ENCODE measurements around the gene RCAN3.

The RCAN3 gene

DNA sequence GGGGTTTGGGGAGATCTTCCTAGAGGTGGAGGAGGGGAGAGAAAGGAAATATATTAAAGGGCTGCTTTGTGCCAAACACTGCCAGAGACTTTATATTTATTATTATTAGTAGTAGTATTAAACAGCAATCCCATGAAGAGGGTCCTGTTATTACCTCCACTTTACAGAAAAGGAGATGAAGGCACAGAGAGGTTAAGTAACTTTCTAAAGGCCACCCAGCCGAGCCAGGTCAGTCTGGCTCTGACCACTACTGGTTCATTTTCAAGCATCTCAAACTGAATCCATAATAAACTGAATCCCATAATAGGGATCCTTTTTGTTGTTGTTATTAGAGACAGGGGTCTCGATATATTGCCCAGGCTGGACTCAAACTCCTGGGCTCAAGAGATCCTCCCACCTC is 65.8 kb downstream of the RCAN3 start:
- H3K9ac ChIP-seq (ENCODE audit: low read length) = no peak overlapping the region

DNA sequence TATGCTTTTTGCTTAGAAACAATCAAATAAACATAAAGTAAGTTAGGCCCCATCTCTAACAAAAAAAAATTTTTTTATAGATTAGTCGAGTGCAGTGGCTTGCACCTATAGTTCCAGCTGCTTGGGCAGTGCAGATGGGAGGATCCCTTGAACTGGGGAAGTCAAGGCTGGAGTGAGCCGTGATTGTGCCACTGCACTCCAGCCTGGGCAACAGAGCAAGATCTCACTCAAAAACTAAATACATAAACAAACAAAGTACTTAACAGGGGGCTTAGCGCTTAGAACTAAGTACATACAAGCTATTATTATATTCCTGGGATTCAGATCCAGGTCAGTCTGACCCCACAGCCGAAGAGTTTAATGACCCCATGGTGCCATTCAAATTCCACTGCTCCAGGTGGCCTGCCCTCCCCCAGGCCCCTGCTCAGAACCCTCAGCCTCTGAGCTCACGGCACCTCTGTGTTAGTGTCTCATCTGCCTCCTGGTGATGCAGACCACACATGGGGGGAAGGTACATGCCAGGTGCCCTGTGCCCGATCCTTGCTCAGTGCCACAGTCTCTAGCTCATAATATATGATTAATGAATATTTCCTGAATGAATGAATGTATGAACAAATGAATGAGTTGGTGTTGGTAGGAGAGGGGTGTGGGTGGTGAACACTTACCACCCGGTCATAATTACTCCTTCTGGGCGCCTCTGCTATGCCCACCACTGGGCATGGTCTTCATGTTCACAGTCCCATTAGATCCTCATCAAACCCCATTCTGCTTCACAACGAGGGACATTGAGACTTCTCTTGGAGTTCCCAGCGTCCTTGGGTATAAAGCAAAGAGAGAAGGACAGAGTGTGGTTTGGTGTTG is 67.9 kb downstream of the RCAN3 start:
- Histone ChIP-seq H3K36me3 (ENCODE audit: insufficient read depth, low read length) (no peaks in the 10 kb centered on the region), H3K4me3 (ENCODE audit: low read depth in 1 of 2, low read length in 2 of 2) (no peak overlapping the region), H3K9me3 (ENCODE audit: low read length) (no peaks in the 10 kb centered on the region), H3K4me1 (ENCODE audit: insufficient read depth, low read length) (no peaks in the 10 kb centered on the region), H3K27ac (ENCODE audit: low read depth, low read length) (no peak overlapping the region), H3K9ac (ENCODE audit: low read length) (no peak overlapping the region), H3K27me3 (ENCODE audit: control insufficient read depth in 1 of 2, insufficient read depth in 2 of 2, low read length in 2 of 2) (no peaks in the 10 kb centered on the region)

More for the DNA sequence above, 65.8 kb downstream of the RCAN3 start:
- H3K4me1 ChIP-seq (ENCODE audit: insufficient read depth, low read length) = no peaks in the 10 kb centered on the region
- no peak overlapping the region for H3K4me3 ChIP-seq (ENCODE audit: low read depth in 1 of 2, low read length in 2 of 2)
- H3K9me3 ChIP-seq (ENCODE audit: low read length) = no peaks in the 10 kb centered on the region
- no peaks in the 10 kb centered on the region for H3K27me3 ChIP-seq (ENCODE audit: control insufficient read depth in 1 of 2, insufficient read depth in 2 of 2, low read length in 2 of 2)
- H3K36me3 ChIP-seq (ENCODE audit: insufficient read depth, low read length) = no peaks in the 10 kb centered on the region
- no peak overlapping the region for H3K27ac ChIP-seq (ENCODE audit: low read depth, low read length)

DNA sequence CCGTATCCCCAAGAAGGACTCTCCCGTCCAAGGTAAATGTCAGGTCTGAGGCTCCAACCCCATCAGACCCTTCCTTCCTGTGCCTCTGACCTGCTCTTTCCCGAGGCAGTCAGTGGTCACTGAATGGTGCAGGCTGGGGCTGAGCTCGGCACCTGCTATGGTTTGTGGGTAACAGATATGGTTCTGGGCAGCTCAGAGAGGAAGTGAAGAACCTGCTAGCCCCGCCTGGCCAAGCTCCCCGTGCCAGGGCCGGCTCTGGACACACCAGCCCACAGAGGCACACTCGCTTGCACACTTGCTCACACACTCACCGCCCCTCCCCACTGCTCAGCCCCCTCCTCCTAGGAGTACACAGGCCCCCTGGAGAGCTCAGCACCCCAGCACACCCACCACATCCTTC is 69.7 kb downstream of the RCAN3 start:
- no peaks in the 10 kb centered on the region for H3K4me1 ChIP-seq (ENCODE audit: insufficient read depth, low read length)
- H3K9ac ChIP-seq (ENCODE audit: low read length) = no peak overlapping the region
- no peak overlapping the region for H3K27ac ChIP-seq (ENCODE audit: low read depth, low read length)
- no peaks in the 10 kb centered on the region for H3K9me3 ChIP-seq (ENCODE audit: low read length)
- H3K4me3 ChIP-seq (ENCODE audit: low read depth in 1 of 2, low read length in 2 of 2) = no peak overlapping the region
- H3K36me3 ChIP-seq (ENCODE audit: insufficient read depth, low read length) = no peaks in the 10 kb centered on the region
- no peaks in the 10 kb centered on the region for H3K27me3 ChIP-seq (ENCODE audit: control insufficient read depth in 1 of 2, insufficient read depth in 2 of 2, low read length in 2 of 2)

DNA sequence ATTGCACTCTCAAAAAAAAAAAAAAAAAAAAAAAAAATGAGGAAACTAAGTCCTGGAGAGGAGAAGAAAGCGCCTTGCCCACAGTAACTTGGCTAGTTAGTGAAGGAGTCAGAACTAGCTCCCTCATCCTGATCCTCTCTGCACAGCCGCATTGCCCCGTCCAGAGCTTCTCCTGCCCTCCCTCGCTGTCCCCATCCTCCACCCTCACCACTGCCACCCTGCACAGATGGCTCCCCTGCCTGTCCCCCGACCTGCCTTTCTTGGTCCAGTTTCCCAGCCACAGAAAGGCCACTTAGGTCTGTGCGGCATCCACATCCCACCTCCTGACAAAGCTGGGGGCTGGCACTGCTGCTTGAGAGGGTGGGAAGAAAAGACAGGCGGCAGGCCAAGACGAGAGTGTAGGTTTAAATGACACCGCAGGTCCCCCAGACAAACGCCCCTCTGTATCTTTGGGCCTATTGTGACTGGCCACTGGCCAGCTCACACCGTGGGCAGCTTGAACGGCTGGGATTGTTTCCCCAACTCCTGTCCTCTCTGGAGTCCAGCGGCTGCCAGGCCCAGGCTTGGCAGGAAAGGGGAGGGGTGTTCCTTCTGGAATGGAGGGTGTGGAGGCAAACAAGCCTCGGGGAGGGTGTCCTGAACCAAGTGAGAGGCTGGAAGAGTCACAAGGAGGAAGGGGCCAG is 73.4 kb downstream of the RCAN3 start:
- Histone ChIP-seq H3K4me1 (ENCODE audit: insufficient read depth, low read length) (no peaks in the 10 kb centered on the region), H3K9me3 (ENCODE audit: low read length) (no peaks in the 10 kb centered on the region), H3K36me3 (ENCODE audit: insufficient read depth, low read length) (no peaks in the 10 kb centered on the region), H3K4me3 (ENCODE audit: low read depth in 1 of 2, low read length in 2 of 2) (no peak overlapping the region), H3K27ac (ENCODE audit: low read depth, low read length) (no peak overlapping the region), H3K9ac (ENCODE audit: low read length) (no peak overlapping the region), H3K27me3 (ENCODE audit: control insufficient read depth in 1 of 2, insufficient read depth in 2 of 2, low read length in 2 of 2) (no peaks in the 10 kb centered on the region)

DNA sequence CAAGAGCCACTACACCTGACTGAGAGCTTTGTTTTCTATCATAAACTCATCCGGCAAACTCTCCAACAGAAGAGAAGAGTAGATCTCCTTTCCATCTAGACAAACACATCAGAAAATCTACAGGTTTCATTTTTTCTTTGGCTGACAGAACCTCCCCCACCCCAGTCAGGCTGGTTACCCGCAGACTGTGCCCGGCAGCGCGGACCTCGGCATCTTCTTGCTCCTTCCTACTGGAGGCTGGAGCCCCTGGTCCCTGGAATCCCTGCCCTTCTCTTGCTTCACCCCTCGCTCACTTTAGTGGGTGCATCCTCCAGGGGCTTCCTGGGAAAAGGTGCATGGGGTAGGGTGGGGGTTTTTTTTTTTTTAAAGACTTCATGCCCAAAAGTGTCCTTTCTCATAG is 76.2 kb downstream of the RCAN3 start:
- H3K4me1 ChIP-seq (ENCODE audit: insufficient read depth, low read length) = no peaks in the 10 kb centered on the region
- no peak overlapping the region for H3K27ac ChIP-seq (ENCODE audit: low read depth, low read length)
- no peaks in the 10 kb centered on the region for H3K27me3 ChIP-seq (ENCODE audit: control insufficient read depth in 1 of 2, insufficient read depth in 2 of 2, low read length in 2 of 2)
- no peak overlapping the region for H3K9ac ChIP-seq (ENCODE audit: low read length)
- no peaks in the 10 kb centered on the region for H3K9me3 ChIP-seq (ENCODE audit: low read length)
- H3K36me3 ChIP-seq (ENCODE audit: insufficient read depth, low read length) = no peaks in the 10 kb centered on the region
- H3K4me3 ChIP-seq (ENCODE audit: low read depth in 1 of 2, low read length in 2 of 2) = no peak overlapping the region

DNA sequence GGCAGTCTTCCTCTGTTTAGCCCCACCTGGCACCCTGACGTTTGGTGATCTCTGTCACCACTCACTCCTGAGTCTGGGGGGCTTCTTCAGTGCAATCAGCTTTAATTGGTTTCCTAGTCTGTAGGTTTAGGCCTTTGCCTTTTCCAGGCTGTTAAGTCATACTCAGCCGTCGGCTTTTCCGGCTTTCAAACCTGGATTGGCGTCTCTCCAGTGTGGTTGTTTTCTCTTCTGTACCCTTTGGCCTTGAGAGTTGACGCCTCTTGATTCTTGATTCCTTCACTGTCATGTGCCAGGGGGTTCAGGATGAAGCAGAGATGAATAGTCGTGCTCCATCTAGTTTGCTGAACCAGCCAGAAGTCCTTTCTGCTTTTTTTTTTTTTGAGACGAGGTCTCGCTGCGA is 78.1 kb downstream of the RCAN3 start:
- no peak overlapping the region for H3K27ac ChIP-seq (ENCODE audit: low read depth, low read length)
- H3K9me3 ChIP-seq (ENCODE audit: low read length) = no peaks in the 10 kb centered on the region
- H3K4me3 ChIP-seq (ENCODE audit: low read depth in 1 of 2, low read length in 2 of 2) = no peak overlapping the region
- no peaks in the 10 kb centered on the region for H3K4me1 ChIP-seq (ENCODE audit: insufficient read depth, low read length)
- no peak overlapping the region for H3K9ac ChIP-seq (ENCODE audit: low read length)
- no peaks in the 10 kb centered on the region for H3K27me3 ChIP-seq (ENCODE audit: control insufficient read depth in 1 of 2, insufficient read depth in 2 of 2, low read length in 2 of 2)
- no peaks in the 10 kb centered on the region for H3K36me3 ChIP-seq (ENCODE audit: insufficient read depth, low read length)

DNA sequence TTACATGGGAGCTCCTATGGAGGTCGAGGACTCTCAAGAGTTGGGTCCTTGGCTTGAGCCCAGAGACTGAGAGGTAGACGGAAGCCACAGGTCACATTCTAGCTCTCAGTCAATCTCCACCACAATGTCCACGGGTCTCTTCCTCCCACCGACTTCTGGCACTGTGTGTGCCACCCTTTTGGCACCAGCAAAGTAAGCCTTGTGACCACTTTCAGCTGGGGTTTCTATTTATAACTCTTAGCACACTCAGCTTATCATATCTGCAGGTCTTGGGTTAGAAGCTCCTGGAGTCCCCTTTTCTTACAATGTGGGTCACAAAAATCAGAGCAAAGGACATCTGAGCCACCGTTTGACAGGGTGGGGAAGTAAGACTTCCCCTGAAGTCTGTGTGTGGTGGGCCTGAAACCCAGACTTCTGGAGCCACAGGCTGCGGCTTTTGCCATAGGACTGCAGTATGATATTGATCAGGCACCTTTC is 81.6 kb downstream of the RCAN3 start:
- H3K9me3 ChIP-seq (ENCODE audit: low read length) = no peaks in the 10 kb centered on the region
- no peak overlapping the region for H3K27ac ChIP-seq (ENCODE audit: low read depth, low read length)
- H3K9ac ChIP-seq (ENCODE audit: low read length) = no peak overlapping the region
- H3K4me1 ChIP-seq (ENCODE audit: insufficient read depth, low read length) = no peaks in the 10 kb centered on the region
- H3K36me3 ChIP-seq (ENCODE audit: insufficient read depth, low read length) = no peaks in the 10 kb centered on the region
- H3K4me3 ChIP-seq (ENCODE audit: low read depth in 1 of 2, low read length in 2 of 2) = no peak overlapping the region
- no peaks in the 10 kb centered on the region for H3K27me3 ChIP-seq (ENCODE audit: control insufficient read depth in 1 of 2, insufficient read depth in 2 of 2, low read length in 2 of 2)

DNA sequence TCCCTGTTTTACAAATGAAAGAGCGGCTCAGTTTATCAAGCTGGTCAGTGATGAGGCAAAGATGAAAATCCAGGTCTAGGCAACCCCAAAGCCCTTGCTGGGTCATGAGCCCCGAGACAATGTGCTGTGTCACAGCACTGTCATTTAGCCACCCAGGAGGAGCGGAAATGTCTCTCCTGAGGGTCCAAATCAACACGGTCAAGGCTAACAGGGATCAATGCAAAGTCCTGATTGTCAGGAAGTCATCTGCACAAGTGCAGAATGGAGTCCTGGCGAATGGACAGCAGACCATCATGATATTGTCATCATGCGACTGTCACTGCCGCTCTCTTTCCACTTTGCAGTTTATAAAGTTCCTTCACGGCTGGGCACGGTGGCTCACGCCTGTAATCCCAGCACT is 83.5 kb downstream of the RCAN3 start:
- Histone ChIP-seq H3K36me3 (ENCODE audit: insufficient read depth, low read length) (no peaks in the 10 kb centered on the region), H3K27me3 (ENCODE audit: control insufficient read depth in 1 of 2, insufficient read depth in 2 of 2, low read length in 2 of 2) (no peaks in the 10 kb centered on the region), H3K9ac (ENCODE audit: low read length) (no peak overlapping the region), H3K27ac (ENCODE audit: low read depth, low read length) (no peak overlapping the region), H3K9me3 (ENCODE audit: low read length) (no peaks in the 10 kb centered on the region), H3K4me3 (ENCODE audit: low read depth in 1 of 2, low read length in 2 of 2) (no peak overlapping the region), H3K4me1 (ENCODE audit: insufficient read depth, low read length) (no peaks in the 10 kb centered on the region)

DNA sequence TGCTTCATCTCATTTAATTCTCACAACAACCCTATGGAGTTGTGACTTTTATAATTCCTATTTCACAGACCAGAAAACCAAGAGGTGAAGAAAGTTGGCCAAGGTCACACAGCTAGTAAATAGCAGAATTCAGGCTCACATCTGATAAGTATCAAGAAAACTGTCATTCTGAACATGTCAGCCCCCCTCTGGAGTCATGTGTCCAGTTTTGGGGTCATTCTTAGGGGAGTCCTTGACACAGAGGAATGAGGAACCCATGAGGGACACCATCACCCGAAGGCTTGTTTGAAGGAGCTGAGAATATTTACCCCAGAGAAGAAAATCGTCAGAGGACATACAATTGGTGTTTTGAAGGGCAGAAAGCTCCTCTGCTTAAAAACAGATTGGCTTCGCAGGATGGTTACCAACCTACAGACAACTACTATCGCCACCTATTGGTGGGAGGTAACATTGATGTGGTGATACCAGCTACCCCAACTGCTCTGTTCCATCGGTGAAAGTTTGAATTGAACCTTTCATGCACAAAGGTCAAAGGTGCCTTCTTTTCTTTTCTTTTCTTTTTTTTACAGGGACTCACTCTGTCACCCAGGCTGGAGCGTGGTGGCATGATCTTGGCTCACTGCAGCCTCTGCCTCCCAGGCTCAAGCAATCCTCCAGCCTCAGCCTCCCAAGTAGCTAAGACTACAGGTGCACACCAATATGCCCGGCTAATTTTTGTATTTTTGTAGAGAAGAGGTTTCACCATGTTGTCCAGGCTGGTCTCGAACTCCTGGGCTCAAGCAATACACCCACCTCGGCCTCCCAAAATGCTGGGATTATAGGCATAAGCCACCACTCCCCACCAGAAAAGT is 84.6 kb downstream of the RCAN3 start:
- no peak overlapping the region for H3K27ac ChIP-seq (ENCODE audit: low read depth, low read length)
- no peaks in the 10 kb centered on the region for H3K4me1 ChIP-seq (ENCODE audit: insufficient read depth, low read length)
- H3K9me3 ChIP-seq (ENCODE audit: low read length) = no peaks in the 10 kb centered on the region
- H3K9ac ChIP-seq (ENCODE audit: low read length) = no peak overlapping the region
- no peak overlapping the region for H3K4me3 ChIP-seq (ENCODE audit: low read depth in 1 of 2, low read length in 2 of 2)
- H3K36me3 ChIP-seq (ENCODE audit: insufficient read depth, low read length) = no peaks in the 10 kb centered on the region
- no peaks in the 10 kb centered on the region for H3K27me3 ChIP-seq (ENCODE audit: control insufficient read depth in 1 of 2, insufficient read depth in 2 of 2, low read length in 2 of 2)

DNA sequence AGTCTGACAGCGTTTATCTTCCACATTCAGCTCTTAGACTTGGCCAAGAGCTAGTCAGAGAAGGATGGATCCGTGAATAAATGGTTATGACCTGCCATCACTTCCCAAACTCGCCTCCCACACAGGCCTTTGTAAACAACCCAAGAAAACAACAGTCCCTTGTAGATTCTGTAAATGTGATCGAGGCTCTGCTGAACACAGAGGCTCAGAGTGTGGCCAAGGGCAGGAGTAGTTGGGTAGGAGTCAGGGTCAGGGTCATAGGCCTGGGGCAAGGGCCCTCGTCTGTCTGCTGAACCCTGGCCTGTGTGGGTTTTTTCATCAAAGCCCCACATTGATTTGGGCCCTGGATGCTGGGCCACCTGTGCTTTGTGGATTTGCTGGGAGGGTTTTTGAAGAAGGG is 85.9 kb downstream of the RCAN3 start:
- Histone ChIP-seq H3K27me3 (ENCODE audit: control insufficient read depth in 1 of 2, insufficient read depth in 2 of 2, low read length in 2 of 2) (no peaks in the 10 kb centered on the region), H3K27ac (ENCODE audit: low read depth, low read length) (no peak overlapping the region), H3K9ac (ENCODE audit: low read length) (no peak overlapping the region), H3K9me3 (ENCODE audit: low read length) (no peaks in the 10 kb centered on the region), H3K4me3 (ENCODE audit: low read depth in 1 of 2, low read length in 2 of 2) (no peak overlapping the region), H3K4me1 (ENCODE audit: insufficient read depth, low read length) (no peaks in the 10 kb centered on the region), H3K36me3 (ENCODE audit: insufficient read depth, low read length) (no peaks in the 10 kb centered on the region)

DNA sequence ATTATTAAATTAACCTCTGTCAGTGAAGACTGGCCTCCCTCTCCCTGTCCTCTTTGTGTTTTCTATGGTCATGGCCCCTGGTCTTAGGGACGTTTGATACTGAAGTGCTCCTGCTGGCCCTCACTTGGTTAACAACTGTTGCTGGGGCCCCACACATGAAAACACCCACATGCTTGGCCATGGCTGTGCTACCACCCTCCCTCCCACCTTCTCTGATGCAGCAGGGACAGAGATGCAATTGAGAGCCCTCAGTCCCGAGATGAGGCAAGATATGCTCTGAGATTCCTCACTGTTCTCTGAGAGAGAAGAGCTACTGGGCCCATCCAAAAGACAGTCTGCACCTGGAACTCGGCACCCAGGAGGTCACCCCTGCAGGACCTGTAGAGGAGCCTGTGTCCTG is 86.6 kb downstream of the RCAN3 start:
- no peaks in the 10 kb centered on the region for H3K36me3 ChIP-seq (ENCODE audit: insufficient read depth, low read length)
- no peak overlapping the region for H3K27ac ChIP-seq (ENCODE audit: low read depth, low read length)
- no peaks in the 10 kb centered on the region for H3K4me1 ChIP-seq (ENCODE audit: insufficient read depth, low read length)
- H3K9ac ChIP-seq (ENCODE audit: low read length) = no peak overlapping the region
- H3K4me3 ChIP-seq (ENCODE audit: low read depth in 1 of 2, low read length in 2 of 2) = no peak overlapping the region
- H3K9me3 ChIP-seq (ENCODE audit: low read length) = no peaks in the 10 kb centered on the region
- H3K27me3 ChIP-seq (ENCODE audit: control insufficient read depth in 1 of 2, insufficient read depth in 2 of 2, low read length in 2 of 2) = no peaks in the 10 kb centered on the region
